Stimulated activated CD4-positive, alpha-beta T cell treated with anti-CD3 and anti-CD28 coated beads, Interleukin-4, amount 100 ng/mL, for 48 hours (primary cell): ENCODE results near the gene LAMA2.
"Not testable (repeated sequence)": the region's sequence is repeated elsewhere in the genome, so short reads cannot be mapped to it uniquely, and the experiment has no call there.

ENCODE experiments used
- DNase-seq, 2 donors: peaks; one replicate each; pipeline ENCODE4 v3.0.0-alpha.2; 2020; ENCODE audit warnings: low read depth in 2 of 2

LAMA2 gene

GRCh38 chr6:129115471-129115870 is 232.5 kb downstream of the LAMA2 start:
- no peak for DNase-seq

- DNase-seq: no peak
Measured at GRCh38 chr6:129117355-129117754, 234.4 kb downstream of the LAMA2 start.

- no peak for DNase-seq
Measured at GRCh38 chr6:129120856-129121638, 238.1 kb downstream of the LAMA2 start.

- no peak for DNase-seq
Measured at GRCh38 chr6:129124347-129124746, 241.4 kb downstream of the LAMA2 start.

GRCh38 chr6:129130106-129130505 is 247.2 kb downstream of the LAMA2 start:
- DNase-seq: no peak

- DNase-seq: no peak
Measured at GRCh38 chr6:129130959-129131681, 248.2 kb downstream of the LAMA2 start.

GRCh38 chr6:129133770-129134192 is 250.8 kb downstream of the LAMA2 start:
- DNase-seq: no peak

GRCh38 chr6:129134535-129134934 is 251.6 kb downstream of the LAMA2 start:
- no peak for DNase-seq

- no peak for DNase-seq
Measured at GRCh38 chr6:129135451-129135850, 252.5 kb downstream of the LAMA2 start.

- no peak for DNase-seq
Measured at GRCh38 chr6:129136751-129137150, 253.8 kb downstream of the LAMA2 start.

- DNase-seq: no peak
Measured at GRCh38 chr6:129138739-129139405, 255.9 kb downstream of the LAMA2 start.

GRCh38 chr6:129140526-129140925 is 257.6 kb downstream of the LAMA2 start:
- no peak for DNase-seq

- DNase-seq: no peak
Measured at GRCh38 chr6:129141499-129141898, 258.6 kb downstream of the LAMA2 start.

- no peak for DNase-seq
Measured at GRCh38 chr6:129146902-129147301, 264.0 kb downstream of the LAMA2 start.

GRCh38 chr6:129150507-129150906 is 267.6 kb downstream of the LAMA2 start:
- DNase-seq: no peak

- no peak for DNase-seq
Measured at GRCh38 chr6:129153257-129153656, 270.3 kb downstream of the LAMA2 start.

GRCh38 chr6:129159242-129159641 is 276.3 kb downstream of the LAMA2 start:
- DNase-seq: not testable (repeated sequence)

- DNase-seq: no peak
Measured at GRCh38 chr6:129162605-129163004, 279.7 kb downstream of the LAMA2 start.

- DNase-seq: no peak
Measured at GRCh38 chr6:129163551-129163950, 280.6 kb downstream of the LAMA2 start.

GRCh38 chr6:129164032-129164431 is 281.1 kb downstream of the LAMA2 start:
- no peak for DNase-seq

GRCh38 chr6:129172279-129172995 is 289.5 kb downstream of the LAMA2 start:
- DNase-seq: not testable (repeated sequence)

GRCh38 chr6:129175066-129175465 is 292.1 kb downstream of the LAMA2 start:
- DNase-seq: no peak
